Nephron (organoid): Measurements from ENCODE around the gene COX19.
A peak's percentile ranks its signal among the peaks of the same experiment; 100 is the strongest.

ENCODE experiments used
- H3K27ac Mint-ChIP-seq, 3 experiments: 2 replicates each; pipeline ENCODE4 v1.8.0; 2020; ENCODE audit warnings: mixed read lengths in 3 of 3, mild to moderate bottlenecking in 2 of 3, moderate library complexity in 1 of 3
- H3K27me3 Mint-ChIP-seq: 2 replicates; pipeline ENCODE4 v1.8.0; 2021; ENCODE audit warnings: low read depth, mild to moderate bottlenecking, moderate library complexity, mixed read lengths
- H3K36me3 Mint-ChIP-seq: 2 replicates; pipeline ENCODE4 v1.8.0; 2020; ENCODE audit warnings: low read depth, mixed read lengths
- H3K4me1 Mint-ChIP-seq: 2 replicates; pipeline ENCODE4 v1.8.0; 2020; ENCODE audit warnings: mixed read lengths
- H3K4me3 Mint-ChIP-seq, 3 experiments: 2 replicates each; pipeline ENCODE4 v1.8.0; 2020; ENCODE audit warnings: mild to moderate bottlenecking in 3 of 3, mixed read lengths in 3 of 3, moderate library complexity in 2 of 3
- H3K9me3 Mint-ChIP-seq: 2 replicates; pipeline ENCODE4 v1.8.0; 2020; ENCODE audit warnings: mixed read lengths
- CTCF ChIP-seq, 3 experiments: fragments of 200-600 bp; sonication (generic); IDR thresholded peaks; one replicate each; pipeline ENCODE4 v1.5.0; 2021; ENCODE audit warnings: antibody characterized with exemption in 3 of 3; ENCODE audit not compliant: unreplicated experiment in 3 of 3

The COX19 gene

GRCh38 chr7:994592-995308 is 19.4 kb upstream of the COX19 start:
- no peak for TF ChIP-seq CTCF (IDR thresholded peaks at IDR 0.05; ENCODE audit: unreplicated experiment in 3 of 3)
- H3K4me1 Mint-ChIP-seq: peaks cover 22% of the 10 kb centered on the region
- H3K4me3 Mint-ChIP-seq: no peak overlapping the region
- peaks cover 3% of the 10 kb centered on the region for H3K36me3 Mint-ChIP-seq
- no peak overlapping the region for H3K27ac Mint-ChIP-seq
- peaks cover 4% of the 10 kb centered on the region for H3K27me3 Mint-ChIP-seq
- H3K9me3 Mint-ChIP-seq: no peaks in the 10 kb centered on the region

- Mint-ChIP-seq H3K9me3 (no peaks in the 10 kb centered on the region), H3K36me3 (no peaks in the 10 kb centered on the region), H3K27ac (peak overlapping the region in 2 of 3 experiments; percentile 42 to 49), H3K4me3 (peak overlapping the region in 1 of 3 experiments; percentile 31), H3K4me1 (peaks cover 19% of the 10 kb centered on the region), H3K27me3 (peaks cover 4% of the 10 kb centered on the region)
- peak; percentile 99 to 100 (median 99) for TF ChIP-seq CTCF (IDR thresholded peaks at IDR 0.05; ENCODE audit: unreplicated experiment in 3 of 3)
These were observed 17.6 kb upstream of the COX19 start for GRCh38 chr7:992709-993607.

- Mint-ChIP-seq H3K4me1 (peaks cover 15% of the 10 kb centered on the region), H3K36me3 (no peaks in the 10 kb centered on the region)
These were observed 16.6 kb upstream of the COX19 start for GRCh38 chr7:991729-992656.

GRCh38 chr7:990933-991728 is 15.8 kb upstream of the COX19 start:
- TF ChIP-seq CTCF (IDR thresholded peaks at IDR 0.05; ENCODE audit: unreplicated experiment in 3 of 3): no peak
- H3K4me3 Mint-ChIP-seq: no peak overlapping the region

More at GRCh38 chr7:991729-992656, 16.6 kb upstream of the COX19 start:
- Mint-ChIP-seq H3K27me3 (peaks cover 4% of the 10 kb centered on the region), H3K27ac (no peak overlapping the region), H3K4me3 (no peak overlapping the region), H3K9me3 (no peaks in the 10 kb centered on the region)
- TF ChIP-seq CTCF (IDR thresholded peaks at IDR 0.05; ENCODE audit: unreplicated experiment in 3 of 3): no peak

GRCh38 chr7:990352-990932 is 15.1 kb upstream of the COX19 start:
- Mint-ChIP-seq H3K4me3 (no peak overlapping the region), H3K4me1 (peaks cover 19% of the 10 kb centered on the region), H3K9me3 (no peaks in the 10 kb centered on the region), H3K27ac (no peak overlapping the region), H3K27me3 (peaks cover 4% of the 10 kb centered on the region), H3K36me3 (no peaks in the 10 kb centered on the region)
- TF ChIP-seq CTCF (IDR thresholded peaks at IDR 0.05; ENCODE audit: unreplicated experiment in 3 of 3): no peak

More at GRCh38 chr7:990933-991728, 15.8 kb upstream of the COX19 start:
- peaks cover 15% of the 10 kb centered on the region for H3K4me1 Mint-ChIP-seq
- peaks cover 4% of the 10 kb centered on the region for H3K27me3 Mint-ChIP-seq
- H3K27ac Mint-ChIP-seq: peak overlapping the region in 1 of 3 experiments; percentile 44
- H3K9me3 Mint-ChIP-seq: no peaks in the 10 kb centered on the region
- H3K36me3 Mint-ChIP-seq: no peaks in the 10 kb centered on the region
